HG02623 (cell line): ENCODE data around the gene NUP54.
A peak's percentile ranks its signal among the peaks of the same experiment; 100 is the strongest.

Experiments
- ATAC-seq: cut with Tn5 transposase; IDR thresholded peaks from one replicate; pipeline ENCODE4 v1.9.1; 2021; ENCODE audit warnings: moderate library complexity; ENCODE audit not compliant: unreplicated experiment

Gene NUP54

DNA sequence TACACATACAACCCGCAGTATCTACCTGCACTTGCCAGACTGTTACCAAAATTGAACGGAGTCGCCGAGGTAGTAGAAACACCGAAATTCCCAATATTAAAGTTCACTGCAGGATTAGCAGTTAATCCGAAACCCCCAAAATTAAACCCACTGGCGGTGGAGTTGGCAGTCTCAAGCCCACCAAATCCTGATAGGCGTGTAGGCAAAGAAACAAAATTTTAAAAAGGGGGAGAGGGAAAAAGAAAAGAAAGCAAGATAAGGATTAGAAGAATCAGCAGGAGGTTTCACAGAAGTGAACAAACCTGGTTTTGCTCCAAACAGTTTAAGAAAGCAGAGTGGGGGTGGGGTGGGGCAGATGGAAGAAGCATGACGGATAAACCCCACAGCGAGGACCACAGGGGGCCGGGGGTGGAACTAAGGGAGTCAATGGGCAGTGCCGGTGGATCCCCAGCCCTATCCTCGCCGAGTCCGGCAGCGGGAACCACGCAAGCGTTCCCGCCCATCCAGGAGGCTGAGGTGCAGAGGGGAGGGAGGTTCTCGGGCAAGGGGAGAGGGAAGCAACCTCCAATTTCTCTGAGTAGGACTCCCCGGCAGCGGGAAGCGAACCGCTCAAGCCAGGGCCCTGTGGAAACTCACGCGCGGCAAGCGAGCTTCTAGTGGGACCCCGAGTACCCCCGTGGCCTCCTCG is 599 bp downstream of the NUP54 start:
- peak; percentile 22 for ATAC-seq

DNA sequence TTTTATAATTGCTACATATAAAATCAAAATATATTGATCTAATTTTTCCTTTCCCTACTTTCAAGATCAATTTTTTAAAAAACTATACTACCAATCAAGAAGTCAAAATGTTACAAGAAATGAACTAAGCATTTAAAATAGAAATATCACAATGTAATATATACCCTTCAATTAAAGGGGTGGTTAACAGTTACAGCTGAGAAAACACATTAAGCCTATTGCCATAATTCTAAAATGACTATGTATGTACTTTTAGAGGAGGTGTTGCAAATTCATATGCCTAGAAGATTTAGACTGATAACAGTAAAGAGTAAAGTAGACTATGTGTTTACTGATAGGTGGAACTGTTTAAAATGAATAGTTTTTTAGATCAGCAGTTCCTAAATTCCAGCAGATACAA is 3.7 kb downstream of the NUP54 start:
- ATAC-seq, result no peak

DNA sequence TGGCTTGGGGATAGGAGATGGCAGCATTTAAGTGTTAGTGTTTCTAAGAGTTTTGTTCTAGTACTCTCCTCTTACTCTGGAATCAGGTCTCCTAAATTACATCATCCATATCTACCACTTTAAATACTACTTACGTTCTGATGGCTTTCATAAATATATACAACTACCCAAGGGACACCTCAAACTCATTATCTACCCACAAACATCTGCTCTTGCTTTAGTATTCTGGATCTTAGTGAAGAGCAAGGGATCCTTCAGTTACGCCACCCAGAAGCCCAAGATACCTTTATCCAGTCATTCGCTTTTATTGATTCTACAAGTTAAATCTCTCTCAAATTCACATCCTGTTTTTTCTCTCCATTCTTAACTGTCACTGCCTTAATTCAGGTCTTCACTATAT is 7.0 kb downstream of the NUP54 start:
- no peak for ATAC-seq

DNA sequence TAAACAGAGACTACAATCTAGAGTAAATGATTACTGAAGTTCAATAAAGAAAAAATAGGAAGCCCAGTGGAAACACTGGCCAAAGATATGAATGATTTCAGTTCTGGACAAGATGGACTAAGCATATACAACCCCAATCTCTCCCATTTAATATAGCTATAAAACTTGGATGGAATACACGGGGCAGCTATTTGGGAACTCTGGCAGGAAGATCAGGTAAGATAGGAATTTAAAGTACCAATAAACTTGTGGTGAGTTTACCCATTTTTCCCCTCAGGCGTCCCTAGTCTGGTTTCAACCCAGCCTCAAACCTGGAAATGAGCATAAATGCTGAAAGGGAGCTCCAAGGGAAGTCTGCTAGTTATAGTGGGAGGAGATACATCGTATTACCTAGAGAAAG is 20.4 kb downstream of the NUP54 start:
- no peak for ATAC-seq

DNA sequence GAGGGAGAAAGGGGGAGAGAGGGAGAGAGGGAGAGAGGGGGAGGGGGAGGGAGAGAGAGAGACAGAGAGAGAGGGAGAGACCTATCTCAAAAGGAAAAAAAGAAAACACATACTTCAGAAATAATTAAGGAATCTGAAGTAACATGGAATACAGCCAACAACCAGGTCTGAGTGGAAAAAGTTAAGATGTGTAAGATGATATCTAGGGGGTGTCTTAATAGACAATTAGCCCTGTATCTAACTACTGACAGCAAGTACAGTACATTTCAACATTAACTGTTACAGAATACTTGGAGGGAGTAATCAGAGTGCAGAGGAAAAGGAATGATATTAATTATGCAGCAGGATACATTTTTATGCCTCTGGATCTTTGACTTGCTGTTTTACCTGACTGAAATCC is 22.4 kb downstream of the NUP54 start:
- ATAC-seq, result no peak

DNA sequence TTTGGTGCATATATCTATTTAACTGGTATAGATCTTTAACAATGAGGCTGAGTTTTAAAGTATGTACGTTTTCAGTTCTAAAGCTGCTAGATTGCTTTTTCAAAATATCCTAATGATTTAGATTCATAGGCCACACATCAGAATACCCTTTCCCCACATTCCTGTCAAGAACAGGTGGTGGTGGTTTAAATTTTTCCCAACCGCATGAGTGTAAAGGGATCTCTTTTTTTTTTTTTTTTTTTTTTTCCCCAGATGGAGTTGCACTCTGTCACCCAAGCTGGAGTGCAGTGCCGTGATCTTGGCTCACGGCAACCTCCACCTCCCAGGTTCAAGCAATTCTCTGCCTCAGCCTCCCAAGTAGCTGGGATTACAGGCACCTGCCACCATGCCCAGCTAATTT is 28.0 kb downstream of the NUP54 start:
- no peak for ATAC-seq

DNA sequence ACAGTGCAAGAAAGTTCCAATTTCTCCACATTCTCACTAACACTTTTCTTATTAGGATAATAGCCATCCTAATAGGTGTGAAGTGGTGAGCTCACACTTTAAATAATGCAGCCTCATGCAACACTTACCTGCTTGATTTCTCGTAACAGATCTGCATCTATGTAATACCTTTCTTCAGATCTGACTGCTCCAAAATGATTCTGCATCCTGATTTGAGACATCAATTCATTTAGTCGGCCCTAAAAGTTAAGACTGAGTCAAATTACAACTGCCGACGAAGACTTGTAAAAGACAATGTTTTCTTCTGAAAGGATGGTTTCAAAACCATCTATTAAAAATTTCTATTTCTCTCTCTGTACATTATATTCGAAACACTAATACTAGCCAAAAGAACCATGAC is 30.7 kb downstream of the NUP54 start:
- no peak for ATAC-seq

DNA sequence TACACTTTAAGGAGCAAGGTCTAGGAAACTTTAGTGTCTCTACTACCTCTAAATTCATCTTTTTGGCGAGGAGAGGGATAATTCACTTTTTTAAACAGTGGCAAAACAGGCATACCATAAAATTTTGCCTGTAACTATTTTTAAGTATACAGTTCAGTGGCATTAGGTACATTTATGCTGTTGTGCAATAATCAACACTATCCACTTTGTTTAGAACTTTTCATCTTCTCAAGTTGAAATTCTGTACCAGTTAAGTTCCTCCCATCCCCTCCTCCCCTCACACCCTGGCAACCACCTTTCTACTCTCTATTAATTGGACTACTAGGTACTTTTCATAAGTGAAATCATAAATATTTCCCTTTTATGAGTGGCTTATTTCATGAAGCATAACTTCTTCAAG is 31.4 kb downstream of the NUP54 start:
- no peak for ATAC-seq

DNA sequence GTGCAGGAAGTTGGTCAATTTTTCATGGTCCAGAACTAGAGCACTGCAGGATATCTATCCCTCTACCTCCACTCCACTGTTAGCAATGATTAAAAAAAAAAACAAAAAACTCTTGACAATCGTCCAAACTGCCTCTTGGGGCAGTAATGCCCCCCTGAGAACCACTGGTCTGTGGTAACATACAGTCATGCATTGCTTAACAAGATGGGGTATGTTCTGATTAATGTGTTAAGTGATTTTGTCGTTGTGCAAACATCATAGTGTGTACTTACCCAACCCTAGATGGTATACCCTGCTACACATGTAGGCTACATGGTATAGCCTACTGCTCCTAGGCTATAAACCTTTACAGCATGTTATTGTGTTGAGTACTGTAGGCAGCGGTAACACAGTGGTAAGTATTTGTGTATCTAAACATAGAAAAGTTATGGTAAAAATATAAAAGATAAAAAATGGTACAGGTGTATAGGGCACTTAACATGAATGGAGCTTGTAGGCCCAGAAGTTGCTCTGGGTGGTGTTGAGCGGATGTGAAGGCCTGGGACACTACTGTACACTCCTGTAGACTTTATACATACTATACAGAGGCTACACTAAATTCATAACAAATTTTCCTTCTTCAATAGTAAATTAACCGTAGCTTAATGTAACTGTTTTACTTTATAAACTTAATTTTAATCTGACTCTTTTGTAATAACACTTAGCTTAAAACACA is 39.6 kb downstream of the NUP54 start:
- no peak for ATAC-seq

DNA sequence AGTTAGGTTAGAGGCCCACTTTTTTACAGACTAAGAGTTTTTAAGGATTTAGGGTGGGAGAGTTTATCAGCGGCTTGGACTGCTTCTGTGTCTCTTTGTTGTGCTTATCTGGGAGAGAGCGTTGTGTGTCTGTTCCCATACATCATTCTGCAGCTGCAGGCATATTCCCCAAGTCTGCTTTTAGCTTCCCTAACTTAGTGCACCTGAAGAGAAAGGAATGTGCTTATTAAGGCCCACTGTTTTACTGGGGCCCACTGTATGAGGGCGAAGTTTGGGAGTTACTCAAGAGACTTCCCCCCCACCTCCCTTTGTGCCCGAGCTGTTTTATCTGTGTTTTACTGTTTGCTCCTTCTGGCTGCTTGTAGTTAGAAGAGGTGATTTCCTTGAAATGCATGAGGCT is 41.8 kb downstream of the NUP54 start:
- ATAC-seq, result no peak

DNA sequence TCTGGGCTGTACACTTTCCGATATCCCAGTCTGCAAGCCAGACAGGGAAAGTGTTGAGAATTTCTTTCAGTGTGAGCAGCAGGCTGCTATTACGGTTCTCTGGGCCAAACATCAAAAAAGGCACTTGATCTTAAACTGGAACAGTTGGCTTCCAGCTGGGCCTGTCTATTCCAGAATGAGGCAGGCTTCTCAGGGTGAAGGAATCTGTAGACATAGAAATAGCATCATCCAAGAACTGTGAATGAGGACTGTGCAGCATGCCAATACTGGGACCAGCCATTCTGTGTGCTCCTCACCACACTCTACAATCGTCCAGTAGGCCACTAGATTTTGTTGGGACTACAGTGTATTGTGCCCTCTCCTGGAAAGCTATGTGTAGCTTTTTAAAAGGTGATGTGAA is 42.5 kb downstream of the NUP54 start:
- no peak for ATAC-seq

DNA sequence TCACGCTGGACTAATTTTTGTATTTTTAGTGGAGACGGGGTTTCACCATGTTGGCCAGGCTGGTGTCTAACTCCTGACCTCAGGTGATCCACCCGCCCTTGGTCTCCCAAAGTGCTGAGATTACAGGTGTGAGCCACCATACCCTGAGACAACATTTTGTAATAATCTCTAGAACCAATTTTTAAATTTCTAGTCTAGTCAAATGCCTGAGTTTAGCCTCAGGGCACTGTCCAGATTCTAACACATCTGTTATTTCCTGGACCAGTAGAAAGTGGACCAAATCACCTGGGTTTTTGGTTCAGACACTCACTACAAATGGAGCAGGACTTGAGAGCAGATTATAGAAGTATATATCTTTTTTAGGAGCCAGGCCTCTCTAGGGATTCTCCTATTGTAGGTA is 52.1 kb downstream of the NUP54 start:
- ATAC-seq, result no peak

DNA sequence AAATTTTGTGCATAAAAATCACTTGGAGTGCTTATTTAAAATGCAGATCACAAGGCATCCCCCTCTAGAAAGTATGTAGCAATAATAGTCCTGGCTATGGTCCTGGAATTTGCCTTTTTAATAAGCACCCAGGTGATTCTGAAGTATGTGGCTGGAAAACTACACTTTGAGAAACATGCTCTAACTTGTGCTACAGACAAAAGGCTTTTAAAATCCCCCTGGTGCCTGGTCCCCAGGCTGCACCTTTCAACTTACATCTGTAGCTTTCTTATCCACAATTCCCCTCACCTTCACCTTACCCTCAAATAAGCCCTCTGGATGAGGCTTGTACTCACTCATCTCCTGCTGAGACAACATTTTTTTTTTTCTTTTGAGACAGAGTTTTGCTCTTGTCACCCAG is 52.6 kb downstream of the NUP54 start:
- ATAC-seq, result no peak

DNA sequence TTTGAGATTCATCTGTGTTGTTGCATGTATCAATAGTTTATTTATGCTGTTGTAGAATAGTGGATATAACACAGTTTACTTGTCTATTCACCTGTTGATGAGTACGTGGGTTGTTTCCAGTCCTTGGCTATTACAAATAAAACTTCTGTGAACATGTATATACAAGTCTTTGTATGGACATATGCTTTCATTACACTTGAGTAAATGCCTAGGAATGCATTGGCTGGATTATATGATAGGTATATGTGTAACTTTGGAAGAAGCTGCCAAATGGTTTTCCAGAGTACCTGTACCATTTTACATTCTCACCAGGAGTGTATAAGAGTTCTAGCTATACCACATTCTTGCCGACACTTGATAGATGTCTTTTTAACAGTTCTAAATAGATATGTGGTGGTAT is 57.1 kb downstream of the NUP54 start:
- no peak for ATAC-seq

DNA sequence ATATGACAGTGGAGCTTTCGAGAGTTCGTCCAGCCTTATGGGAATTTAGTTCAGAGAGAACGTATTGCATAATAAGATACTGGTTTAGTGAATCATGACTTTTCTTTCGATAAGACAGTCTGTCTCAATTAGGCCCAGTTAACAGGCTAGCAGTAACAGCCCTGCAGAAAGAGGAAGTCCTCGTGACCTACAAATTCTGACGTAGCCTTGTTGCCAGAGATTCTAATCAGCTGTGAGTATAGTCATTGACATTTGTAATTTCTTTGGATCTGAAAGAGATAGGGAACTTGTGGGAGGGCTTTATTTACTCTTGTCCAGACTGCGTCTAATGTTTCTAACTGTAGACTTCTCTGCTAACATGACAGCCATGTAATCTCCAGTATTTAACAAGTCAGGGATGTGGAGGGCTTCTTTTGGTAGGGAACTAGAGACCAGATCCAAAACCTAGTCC is 57.9 kb downstream of the NUP54 start:
- no peak for ATAC-seq

DNA sequence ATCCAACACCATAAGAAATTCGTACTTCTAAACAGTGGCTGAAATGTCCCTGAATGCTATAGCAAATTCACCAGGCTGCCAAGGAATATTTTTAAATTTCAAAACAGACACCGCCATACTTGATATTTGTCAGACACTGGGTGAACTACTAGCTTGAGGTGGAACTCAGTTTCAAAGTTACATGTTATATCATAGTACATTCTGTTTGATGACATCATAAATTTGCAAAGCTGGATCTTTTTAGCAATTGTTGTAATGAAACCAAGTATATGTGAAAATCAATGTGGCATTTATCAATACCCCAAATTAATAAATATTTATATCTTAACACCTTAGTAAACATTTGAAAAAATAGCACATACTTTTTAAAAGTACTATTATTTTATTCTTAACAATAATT is 59.5 kb downstream of the NUP54 start:
- ATAC-seq, result no peak

DNA sequence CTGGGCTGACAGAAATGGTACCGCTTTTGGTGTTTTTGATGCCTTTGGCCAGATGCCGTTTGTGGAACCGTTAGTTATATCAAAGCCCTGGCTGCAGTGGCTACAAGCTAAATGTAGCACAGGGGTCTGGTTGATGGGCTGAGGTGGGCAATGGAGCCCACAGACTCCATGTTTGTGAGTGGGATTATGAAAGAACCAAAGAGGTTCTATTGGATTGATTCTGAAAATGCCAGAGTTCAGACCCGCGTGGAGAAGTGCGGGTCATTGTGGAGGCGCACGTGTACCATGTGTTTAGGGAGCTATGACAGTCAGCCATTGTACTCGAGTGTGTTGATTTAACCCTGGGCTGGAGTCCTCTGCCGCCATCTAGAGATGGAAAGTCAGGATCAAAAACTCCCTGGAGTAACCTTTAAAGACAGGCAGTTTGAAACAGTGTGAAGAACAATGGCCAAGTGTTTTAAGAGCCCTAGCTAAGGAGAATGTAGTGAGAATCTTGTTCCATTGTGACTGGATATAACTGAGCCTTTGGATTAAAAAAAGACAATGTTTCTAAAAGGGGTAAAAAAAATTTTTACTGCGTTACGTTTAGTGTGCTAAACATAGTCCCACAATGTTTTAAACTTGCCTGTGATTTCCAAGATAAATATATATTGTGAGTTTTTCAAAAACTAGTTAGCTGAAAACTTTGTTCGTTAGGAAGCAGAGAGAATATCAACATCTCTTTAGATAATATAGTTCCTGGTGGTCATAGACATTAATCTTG is 61.0 kb downstream of the NUP54 start:
- ATAC-seq, result no peak

DNA sequence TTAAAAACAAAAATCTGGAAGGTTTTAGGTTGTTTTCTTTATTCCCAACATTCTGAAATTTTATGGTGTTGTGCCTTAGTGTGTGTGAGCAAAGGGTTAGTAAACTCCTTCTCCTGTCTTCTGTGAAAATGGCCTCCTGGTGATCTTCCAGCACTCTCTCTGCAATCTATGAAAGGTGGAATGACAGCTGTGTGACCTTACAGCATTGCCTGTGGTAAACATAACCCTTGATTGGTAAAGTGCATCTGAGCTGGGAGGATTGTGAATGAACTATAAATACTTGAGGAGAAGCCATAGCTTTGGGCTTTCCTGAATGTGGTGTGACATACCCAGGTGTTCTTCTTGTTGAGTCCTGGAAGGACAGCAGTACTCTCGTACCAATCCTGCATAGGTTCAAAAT is 63.7 kb downstream of the NUP54 start:
- no peak for ATAC-seq

DNA sequence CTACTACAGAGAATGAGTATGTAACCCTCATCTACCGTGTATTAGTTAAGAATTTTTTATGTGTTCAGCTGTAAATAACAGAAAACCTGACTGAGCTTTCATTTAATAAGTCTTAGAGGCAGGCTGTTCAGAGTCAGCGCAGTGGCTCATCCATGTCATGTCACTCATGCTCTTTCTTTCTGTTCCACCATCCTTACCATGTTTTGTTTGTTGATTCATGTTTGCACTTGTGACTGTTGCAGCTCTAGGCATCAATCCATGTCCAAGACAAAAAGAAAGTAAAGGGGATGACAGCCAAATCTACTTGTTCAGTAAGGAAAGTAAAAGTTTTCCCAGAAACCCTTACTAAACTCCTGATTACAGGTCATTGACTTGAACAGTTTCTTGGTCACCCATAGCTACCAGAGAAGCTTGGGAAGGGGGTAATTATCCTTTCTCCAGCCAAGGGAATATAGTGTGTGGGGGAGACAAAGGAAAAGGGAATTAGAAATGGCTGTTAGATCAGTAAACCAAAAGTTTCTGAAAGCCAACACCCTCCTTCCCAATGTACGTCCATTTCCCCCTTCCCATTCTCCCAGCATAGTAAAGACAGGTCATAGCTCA is 64.7 kb downstream of the NUP54 start:
- ATAC-seq, result no peak

DNA sequence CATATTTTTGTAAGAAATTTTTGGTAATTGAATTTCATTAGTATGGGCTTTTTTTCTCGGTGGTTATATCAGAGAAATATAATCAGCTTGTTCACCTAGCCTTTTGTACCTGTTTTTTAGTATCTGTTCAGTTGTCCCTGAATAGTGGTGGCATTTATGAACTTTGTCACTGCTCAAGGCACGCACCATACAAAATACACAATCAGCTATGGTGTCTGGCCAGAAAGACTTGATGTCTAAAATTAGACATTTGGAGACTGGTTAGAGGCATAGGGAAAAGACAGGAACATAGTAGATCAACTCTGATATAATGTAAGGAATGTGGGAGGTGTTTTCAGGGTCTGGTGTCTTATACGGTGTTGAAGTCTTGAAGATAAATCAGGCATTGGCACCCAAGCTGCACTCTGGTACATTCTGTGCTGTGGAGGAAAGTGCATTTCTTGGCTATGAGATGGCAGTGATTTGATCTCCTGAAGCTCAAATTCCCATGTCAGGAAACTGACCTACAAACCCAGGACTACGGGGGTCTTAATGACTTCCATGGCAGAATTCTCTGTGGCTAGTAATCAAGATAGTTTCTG is 70.1 kb downstream of the NUP54 start:
- ATAC-seq, result no peak

DNA sequence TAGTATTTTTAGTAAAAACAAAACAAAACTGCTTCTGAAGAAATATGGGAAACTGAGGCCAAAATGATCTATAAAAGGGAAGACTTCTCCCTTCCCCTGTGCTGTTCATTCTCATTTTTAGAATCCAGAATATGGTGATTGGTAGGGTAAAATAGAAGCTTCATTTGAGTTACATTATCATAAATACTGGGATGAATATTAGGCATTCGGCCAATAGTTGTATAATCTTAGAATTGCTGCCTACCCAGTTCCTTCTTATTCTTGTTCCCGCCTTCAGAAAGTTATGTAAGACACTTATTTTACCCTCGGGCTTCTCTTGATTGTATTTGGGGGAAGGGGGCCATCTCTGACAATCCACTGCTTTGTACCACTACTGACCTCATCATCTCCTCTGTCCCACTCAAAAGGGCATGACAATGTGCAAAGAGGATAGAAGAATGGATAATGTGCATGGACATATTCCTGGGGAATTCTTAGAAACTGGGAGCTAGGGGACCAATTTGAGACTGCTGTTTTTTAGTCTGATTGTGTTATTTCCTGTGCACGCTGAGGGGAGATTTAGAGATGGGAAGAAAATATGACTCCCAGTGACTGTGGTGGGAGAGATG is 73.1 kb downstream of the NUP54 start:
- no peak for ATAC-seq
